Calu3 (cell line): ENCODE measurements around the gene ZNF580. TPM values are rescaled to one million over a fixed set of nuclear protein-coding genes. Genes with fewer than 3 reads are reported as not detected.

ENCODE experiments used
- BruUV-seq: library from RNA; stranded (reverse); fragments of 400-500 nt; replicated peaks from 2 replicates; lab custom pipeline; 2021; lab: Mats Ljungman, UMichigan
- CTCF ChIA-PET: fragments of 300-600 bp; sonication (Branson Sonifier 250); formaldehyde crosslinking; loops from one replicate; lab custom pipeline; 2022; ENCODE audit warnings: antibody characterized with exemption; lab: Charles Lee
- DNase-seq: peaks from one replicate; pipeline ENCODE4 v3.0.0; 2022
- H3K27ac Mint-ChIP-seq: one replicate; pipeline ENCODE4 v1.8.0; 2022; ENCODE audit warnings: mixed read lengths; ENCODE audit not compliant: unreplicated experiment
- H3K27me3 Mint-ChIP-seq: one replicate; pipeline ENCODE4 v1.8.0; 2022; ENCODE audit warnings: mixed read lengths; ENCODE audit not compliant: unreplicated experiment
- H3K36me3 Mint-ChIP-seq: one replicate; pipeline ENCODE4 v1.8.0; 2022; ENCODE audit warnings: mild to moderate bottlenecking, moderate library complexity, mixed read lengths; ENCODE audit not compliant: insufficient read depth, unreplicated experiment
- H3K4me1 Mint-ChIP-seq: one replicate; pipeline ENCODE4 v1.8.0; 2022; ENCODE audit warnings: mild to moderate bottlenecking, low read depth, mixed read lengths; ENCODE audit not compliant: unreplicated experiment
- H3K4me3 Mint-ChIP-seq: one replicate; pipeline ENCODE4 v1.8.0; 2022; ENCODE audit warnings: mild to moderate bottlenecking, low read depth, moderate library complexity, mixed read lengths; ENCODE audit not compliant: unreplicated experiment
- H3K9me3 Mint-ChIP-seq: one replicate; pipeline ENCODE4 v1.8.0; 2022; ENCODE audit warnings: low read depth, mixed read lengths; ENCODE audit not compliant: unreplicated experiment
- intact Hi-C: fragments of 100-400 bp; cut with micrococcal nuclease; formaldehyde crosslinking; loops from one replicate; pipeline ENCODE4 v1.10.0; 2022; ENCODE audit not compliant: unreplicated experiment
- total RNA-seq: library from RNA; stranded (reverse); gene quantifications from 2 replicates; pipeline ENCODE4 v1.2.3, GENCODE V29; 2022
- TF ChIP-seq, protein P1 (sequence below): fragments of 200-600 bp; IDR thresholded peaks from one replicate; pipeline ENCODE4 v1.8.0; 2022; ENCODE audit warnings: antibody characterized with exemption; ENCODE audit not compliant: unreplicated experiment

Gene ZNF580
- total RNA-seq, 1 experiment from 2014 or later: 35.6 TPM

DNA sequence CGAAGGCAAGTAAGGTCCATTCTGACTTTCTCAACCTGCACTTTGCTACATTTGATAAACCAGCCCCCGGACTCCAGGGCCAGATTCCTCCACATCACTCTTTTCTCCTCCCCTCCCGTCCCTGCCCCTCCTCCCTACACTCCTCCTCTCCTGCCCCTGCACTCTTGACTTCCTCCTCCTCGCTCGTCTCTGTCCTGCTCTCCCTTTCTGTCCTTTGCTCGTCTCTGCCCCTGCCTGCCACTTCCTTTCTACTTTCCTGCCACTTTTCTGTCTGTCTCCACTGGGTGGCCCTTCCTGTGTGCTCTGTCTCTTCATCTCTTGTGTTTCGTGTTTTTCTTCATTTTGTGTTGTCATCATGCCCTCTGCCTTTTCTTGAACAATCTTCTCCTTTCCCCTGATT, 21.0 kb downstream of the ZNF580 start:
- TF ChIP-seq, protein P1, sequence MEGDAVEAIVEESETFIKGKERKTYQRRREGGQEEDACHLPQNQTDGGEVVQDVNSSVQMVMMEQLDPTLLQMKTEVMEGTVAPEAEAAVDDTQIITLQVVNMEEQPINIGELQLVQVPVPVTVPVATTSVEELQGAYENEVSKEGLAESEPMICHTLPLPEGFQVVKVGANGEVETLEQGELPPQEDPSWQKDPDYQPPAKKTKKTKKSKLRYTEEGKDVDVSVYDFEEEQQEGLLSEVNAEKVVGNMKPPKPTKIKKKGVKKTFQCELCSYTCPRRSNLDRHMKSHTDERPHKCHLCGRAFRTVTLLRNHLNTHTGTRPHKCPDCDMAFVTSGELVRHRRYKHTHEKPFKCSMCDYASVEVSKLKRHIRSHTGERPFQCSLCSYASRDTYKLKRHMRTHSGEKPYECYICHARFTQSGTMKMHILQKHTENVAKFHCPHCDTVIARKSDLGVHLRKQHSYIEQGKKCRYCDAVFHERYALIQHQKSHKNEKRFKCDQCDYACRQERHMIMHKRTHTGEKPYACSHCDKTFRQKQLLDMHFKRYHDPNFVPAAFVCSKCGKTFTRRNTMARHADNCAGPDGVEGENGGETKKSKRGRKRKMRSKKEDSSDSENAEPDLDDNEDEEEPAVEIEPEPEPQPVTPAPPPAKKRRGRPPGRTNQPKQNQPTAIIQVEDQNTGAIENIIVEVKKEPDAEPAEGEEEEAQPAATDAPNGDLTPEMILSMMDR: no peak
- Mint-ChIP-seq H3K4me3 (no peak overlapping the region), H3K27ac (no peak overlapping the region), H3K36me3 (peaks cover 86% of the 10 kb centered on the region), H3K4me1 (peaks cover 44% of the 10 kb centered on the region), H3K9me3 (no peaks in the 10 kb centered on the region), H3K27me3 (no peaks in the 10 kb centered on the region)
- intact Hi-C loops: no loop called here
- BruUV-seq: no TSS peak
- no peak for DNase-seq
- CTCF ChIA-PET: no interaction called here

GRCh38 chr19:55663846-55664536, 23.2 kb downstream of the ZNF580 start:
- peak overlapping the region; percentile 46 for H3K27ac Mint-ChIP-seq
- H3K36me3 Mint-ChIP-seq: peaks cover 88% of the 10 kb centered on the region
- DNase-seq: no peak
- intact Hi-C loops: no loop called here
- no peaks in the 10 kb centered on the region for H3K27me3 Mint-ChIP-seq
- TF ChIP-seq, protein P1: no peak
- H3K4me1 Mint-ChIP-seq: peaks cover 49% of the 10 kb centered on the region
- H3K9me3 Mint-ChIP-seq: no peaks in the 10 kb centered on the region
- no peak overlapping the region for H3K4me3 Mint-ChIP-seq
- CTCF ChIA-PET: interaction anchor here (0.6 kb wide), 1 partner anchor 345 kb away, joined by 7 read pairs; no protein-coding TSS in a partner anchor
- BruUV-seq: no TSS peak

GRCh38 chr19:55666343-55667005, 25.7 kb downstream of the ZNF580 start:
- intact Hi-C loops: no loop called here
- Mint-ChIP-seq H3K4me1 (peaks cover 53% of the 10 kb centered on the region), H3K27me3 (no peaks in the 10 kb centered on the region), H3K36me3 (peaks cover 89% of the 10 kb centered on the region), H3K9me3 (no peaks in the 10 kb centered on the region), H3K27ac (no peak overlapping the region), H3K4me3 (peak overlapping the region; percentile 41)
- DNase-seq: no peak
- TF ChIP-seq, protein P1: no peak
- CTCF ChIA-PET: interaction anchor here (1.3 kb wide), 1 partner anchor 34 kb away, joined by 3 read pairs; no protein-coding TSS in a partner anchor
- no TSS peak for BruUV-seq

DNA sequence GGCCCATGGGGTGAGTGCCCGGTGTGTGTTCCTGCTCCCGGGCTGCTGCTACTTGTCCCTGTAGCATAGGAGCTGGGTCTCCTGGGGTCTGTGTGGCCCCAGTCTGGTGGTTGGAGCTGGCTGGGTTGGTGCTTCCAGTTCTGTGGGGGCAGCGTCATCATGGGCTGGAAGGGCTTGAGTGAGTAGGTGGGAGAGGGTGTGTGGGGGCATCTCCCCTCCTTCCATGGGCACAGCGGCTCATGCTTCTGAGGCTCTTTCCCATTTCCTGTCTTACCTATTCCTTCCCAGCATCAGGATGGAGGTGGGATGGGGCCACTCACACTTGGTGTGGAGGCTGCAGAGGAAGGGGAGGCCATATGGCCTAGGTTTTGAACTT, 26.2 kb downstream of the ZNF580 start:
- peak overlapping the region; percentile 41 for H3K4me3 Mint-ChIP-seq
- H3K27ac Mint-ChIP-seq: no peak overlapping the region
- no TSS peak for BruUV-seq
- H3K9me3 Mint-ChIP-seq: no peaks in the 10 kb centered on the region
- TF ChIP-seq, protein P1: no peak
- CTCF ChIA-PET: interaction anchor here (1.1 to 1.3 kb wide), 3 partner anchors 10 to 34 kb away, joined by 3 to 6 read pairs (median 5); partner anchors contain the start of gene U2AF2
- intact Hi-C loops: no loop called here
- H3K27me3 Mint-ChIP-seq: no peaks in the 10 kb centered on the region
- H3K4me1 Mint-ChIP-seq: peaks cover 51% of the 10 kb centered on the region
- peaks cover 89% of the 10 kb centered on the region for H3K36me3 Mint-ChIP-seq
- DNase-seq: no peak
